Measurements from ENCODE around the gene COL27A1.

COL27A1 gene

GRCh38 chr9:114132550-114132918 is 22.8 kb upstream of the COL27A1 start:
- Histone ChIP-seq H3K9ac (ENCODE audit: low read depth, low read length) (no peak overlapping the region), H4K20me1 (ENCODE audit: insufficient read depth, low read length) (no peaks in the 10 kb centered on the region), H3K4me3 (ENCODE audit: low read depth in 1 of 2, low read length in 2 of 2) (no peak overlapping the region), H2AFZ (ENCODE audit: low read depth, low read length) (no peak overlapping the region), H3K36me3 (ENCODE audit: insufficient read depth, low read length) (no peaks in the 10 kb centered on the region), H3K4me1 (ENCODE audit: insufficient read depth, low read length) (no peaks in the 10 kb centered on the region), H3K79me2 (ENCODE audit: insufficient read depth, low read length) (no peaks in the 10 kb centered on the region), H3K27me3 (ENCODE audit: insufficient read depth, low read length, poor library complexity) (no peaks in the 10 kb centered on the region), H3K4me2 (ENCODE audit: insufficient read depth, low read length) (no peak overlapping the region), H3K9me3 (ENCODE audit: insufficient read depth, low read length, severe bottlenecking) (no peaks in the 10 kb centered on the region), H3K27ac (ENCODE audit: low read length) (no peak overlapping the region)
- no peak for DNase-seq
- TF ChIP-seq EZH2 (IDR thresholded peaks at IDR 0.05; ENCODE audit: borderline replicate concordance, low read depth, low read length, severe bottlenecking), result no peak
- no peak for ATAC-seq (ENCODE audit: insufficient read depth, low read depth)

- Histone ChIP-seq H2AFZ (ENCODE audit: low read depth, low read length) (no peak overlapping the region), H3K79me2 (ENCODE audit: insufficient read depth, low read length) (no peaks in the 10 kb centered on the region), H3K9ac (ENCODE audit: low read depth, low read length) (no peak overlapping the region), H3K9me3 (ENCODE audit: insufficient read depth, low read length, severe bottlenecking) (no peaks in the 10 kb centered on the region), H3K4me3 (ENCODE audit: low read depth in 1 of 2, low read length in 2 of 2) (no peak overlapping the region), H4K20me1 (ENCODE audit: insufficient read depth, low read length) (no peaks in the 10 kb centered on the region), H3K36me3 (ENCODE audit: insufficient read depth, low read length) (no peaks in the 10 kb centered on the region), H3K4me1 (ENCODE audit: insufficient read depth, low read length) (no peaks in the 10 kb centered on the region), H3K27ac (ENCODE audit: low read length) (no peak overlapping the region), H3K27me3 (ENCODE audit: insufficient read depth, low read length, poor library complexity) (no peaks in the 10 kb centered on the region), H3K4me2 (ENCODE audit: insufficient read depth, low read length) (no peak overlapping the region)
- no peak for ATAC-seq (ENCODE audit: insufficient read depth, low read depth)
- no peak for TF ChIP-seq EZH2 (IDR thresholded peaks at IDR 0.05; ENCODE audit: borderline replicate concordance, low read depth, low read length, severe bottlenecking)
- DNase-seq, result no peak
Observed at GRCh38 chr9:114134827-114135396, 20.4 kb upstream of the COL27A1 start.

- H3K9ac ChIP-seq (ENCODE audit: low read depth, low read length), result no peak overlapping the region
- H2AFZ ChIP-seq (ENCODE audit: low read depth, low read length), result no peak overlapping the region
- H3K4me2 ChIP-seq (ENCODE audit: insufficient read depth, low read length), result no peak overlapping the region
Observed at GRCh38 chr9:114137831-114138230, 17.5 kb upstream of the COL27A1 start.

DNA sequence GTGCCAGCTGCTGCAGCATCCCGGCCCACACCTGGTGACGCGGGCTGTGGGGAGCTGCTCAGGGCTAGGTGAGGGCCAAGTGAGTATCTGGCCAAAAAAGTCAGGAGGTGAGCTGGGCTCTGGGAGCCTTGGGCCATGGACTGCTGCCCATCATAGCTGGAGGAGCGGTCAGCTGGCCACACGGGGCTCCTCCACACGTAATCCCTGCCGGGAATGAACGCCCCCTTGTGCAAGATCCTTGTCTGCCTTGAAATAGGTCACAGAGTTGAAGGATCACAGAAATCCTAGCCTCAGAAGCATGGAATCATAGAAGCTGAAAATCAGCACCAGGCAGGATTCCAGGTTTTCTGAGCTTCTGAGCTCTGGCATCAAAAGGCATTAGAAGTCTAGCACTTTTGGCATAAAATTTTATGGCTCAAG is 16.8 kb upstream of the COL27A1 start:
- Histone ChIP-seq H4K20me1 (ENCODE audit: insufficient read depth, low read length) (no peaks in the 10 kb centered on the region), H3K4me1 (ENCODE audit: insufficient read depth, low read length) (no peaks in the 10 kb centered on the region), H3K36me3 (ENCODE audit: insufficient read depth, low read length) (no peaks in the 10 kb centered on the region), H3K4me2 (ENCODE audit: insufficient read depth, low read length) (no peak overlapping the region), H3K4me3 (ENCODE audit: low read depth in 1 of 2, low read length in 2 of 2) (no peak overlapping the region), H2AFZ (ENCODE audit: low read depth, low read length) (no peak overlapping the region), H3K27ac (ENCODE audit: low read length) (no peak overlapping the region), H3K9me3 (ENCODE audit: insufficient read depth, low read length, severe bottlenecking) (no peaks in the 10 kb centered on the region), H3K79me2 (ENCODE audit: insufficient read depth, low read length) (no peaks in the 10 kb centered on the region), H3K9ac (ENCODE audit: low read depth, low read length) (no peak overlapping the region), H3K27me3 (ENCODE audit: insufficient read depth, low read length, poor library complexity) (peaks cover 10% of the 10 kb centered on the region)
- no peak for TF ChIP-seq CTCF (IDR thresholded peaks at IDR 0.05; ENCODE audit: borderline replicate concordance, extremely low read depth, low read length, poor library complexity, severe bottlenecking)
- ATAC-seq (ENCODE audit: insufficient read depth, low read depth) (no peak), DNase-seq (no peak)

More at GRCh38 chr9:114137831-114138230, 17.5 kb upstream of the COL27A1 start:
- no peaks in the 10 kb centered on the region for H3K36me3 ChIP-seq (ENCODE audit: insufficient read depth, low read length)
- DNase-seq, result no peak
- no peak for TF ChIP-seq EZH2 (IDR thresholded peaks at IDR 0.05; ENCODE audit: borderline replicate concordance, low read depth, low read length, severe bottlenecking)
- TF ChIP-seq CTCF (IDR thresholded peaks at IDR 0.05; ENCODE audit: borderline replicate concordance, extremely low read depth, low read length, poor library complexity, severe bottlenecking), result no peak
- H4K20me1 ChIP-seq (ENCODE audit: insufficient read depth, low read length), result no peaks in the 10 kb centered on the region
- no peak overlapping the region for H3K4me3 ChIP-seq (ENCODE audit: low read depth in 1 of 2, low read length in 2 of 2)
- ATAC-seq (ENCODE audit: insufficient read depth, low read depth), result no peak
- H3K27ac ChIP-seq (ENCODE audit: low read length), result no peak overlapping the region
- peaks cover 10% of the 10 kb centered on the region for H3K27me3 ChIP-seq (ENCODE audit: insufficient read depth, low read length, poor library complexity)
- H3K9me3 ChIP-seq (ENCODE audit: insufficient read depth, low read length, severe bottlenecking), result no peaks in the 10 kb centered on the region
- H3K4me1 ChIP-seq (ENCODE audit: insufficient read depth, low read length), result no peaks in the 10 kb centered on the region
- no peaks in the 10 kb centered on the region for H3K79me2 ChIP-seq (ENCODE audit: insufficient read depth, low read length)
